GM19240 (cell line): ENCODE measurements around the gene LHFPL6.
"Not testable (repeated sequence)": the region's sequence is repeated elsewhere in the genome, so short reads cannot be mapped to it uniquely, and the experiment has no call there.

Source experiments
- DNase-seq: peaks from one replicate; pipeline ENCODE4 v3.0.0; 2011; ENCODE audit warnings: low spot score; ENCODE audit not compliant: insufficient read length

The LHFPL6 gene

GRCh38 chr13:39362652-39363381, 240.2 kb downstream of the LHFPL6 start:
- DNase-seq = no peak

GRCh38 chr13:39353988-39354387, 249.0 kb downstream of the LHFPL6 start:
- no peak for DNase-seq

- no peak for DNase-seq
Measured at GRCh38 chr13:39350461-39350881, 252.5 kb downstream of the LHFPL6 start.

GRCh38 chr13:39349391-39349960, 253.5 kb downstream of the LHFPL6 start:
- no peak for DNase-seq

- DNase-seq = no peak
Measured at GRCh38 chr13:39347926-39348901, 254.8 kb downstream of the LHFPL6 start.

GRCh38 chr13:39345982-39346381, 257.0 kb downstream of the LHFPL6 start:
- DNase-seq = no peak

- DNase-seq = no peak
Measured at GRCh38 chr13:39341251-39341650, 261.7 kb downstream of the LHFPL6 start.

GRCh38 chr13:39338114-39338513, 264.9 kb downstream of the LHFPL6 start:
- DNase-seq = not testable (repeated sequence)

- DNase-seq = no peak
Measured at GRCh38 chr13:39336937-39337336, 266.1 kb downstream of the LHFPL6 start.

- DNase-seq = no peak
Measured at GRCh38 chr13:39336207-39336606, 266.8 kb downstream of the LHFPL6 start.

GRCh38 chr13:39335721-39336120, 267.3 kb downstream of the LHFPL6 start:
- no peak for DNase-seq

- no peak for DNase-seq
Measured at GRCh38 chr13:39330504-39330903, 272.5 kb downstream of the LHFPL6 start.

GRCh38 chr13:39329182-39329639, 273.8 kb downstream of the LHFPL6 start:
- DNase-seq = no peak

- no peak for DNase-seq
Measured at GRCh38 chr13:39327172-39327479, 275.9 kb downstream of the LHFPL6 start.

- DNase-seq = no peak
Measured at GRCh38 chr13:39326469-39327171, 276.4 kb downstream of the LHFPL6 start.

GRCh38 chr13:39324806-39325311, 278.1 kb downstream of the LHFPL6 start:
- DNase-seq = no peak

- no peak for DNase-seq
Measured at GRCh38 chr13:39322836-39323585, 280.0 kb downstream of the LHFPL6 start.

GRCh38 chr13:39321574-39321973, 281.4 kb downstream of the LHFPL6 start:
- DNase-seq = no peak

GRCh38 chr13:39318161-39318560, 284.8 kb downstream of the LHFPL6 start:
- DNase-seq = no peak

- DNase-seq = no peak
Measured at GRCh38 chr13:39317291-39317690, 285.7 kb downstream of the LHFPL6 start.
